ENCODE results near the gene WWOX. TPM values are rescaled to one million over a fixed set of nuclear protein-coding genes. Genes with fewer than 3 reads are reported as not detected.

Gene WWOX
- total and polyA plus RNA-seq, 2 donors (not counting 1 experiment from before 2014, with no cell fraction given), result 10.5 to 42.3 TPM

- Mint-ChIP-seq H3K27me3 (no peaks in the 10 kb centered on the region), H3K4me1 (no peaks in the 10 kb centered on the region), H3K27ac (no peak overlapping the region), H3K9me3 (ENCODE audit: insufficient read depth) (no peaks in the 10 kb centered on the region), H3K4me3 (no peak overlapping the region)
- intact Hi-C loops (cut with micrococcal nuclease), result no loop called here
- Histone ChIP-seq H3K9me3 (ENCODE audit: control extremely low read depth in 1 of 3, control insufficient read depth in 2 of 3, insufficient read depth in 1 of 3, low read length in 2 of 3) (no peaks in the 10 kb centered on the region), H3K36me3 (replicated peaks in 1 of 2; ENCODE audit: control extremely low read depth in 1 of 2, control insufficient read depth in 1 of 2, extremely low read depth in 1 of 2, insufficient read depth in 2 of 2, low read length in 1 of 2) (no peaks in the 10 kb centered on the region), H3K4me3 (ENCODE audit: control extremely low read depth in 1 of 5, extremely low read depth in 1 of 5, insufficient read depth in 1 of 5, low read depth in 2 of 5, low read length in 4 of 5) (no peak overlapping the region), H3K27ac (ENCODE audit: low read length in 2 of 2) (no peak overlapping the region), H3K9ac (ENCODE audit: low read length) (no peak overlapping the region), H3K4me1 (ENCODE audit: control insufficient read depth in 2 of 2, insufficient read depth in 2 of 2, low read length in 2 of 2) (no peaks in the 10 kb centered on the region), H2AFZ (ENCODE audit: insufficient read depth, low read depth, low read length, poor library complexity, severe bottlenecking) (no peak overlapping the region), H3K79me2 (ENCODE audit: control insufficient read depth, insufficient read depth, low read length) (no peaks in the 10 kb centered on the region), H3K4me2 (replicated peaks; ENCODE audit: low read depth, low read length, poor library complexity, severe bottlenecking) (no peak overlapping the region), H4K20me1 (ENCODE audit: control insufficient read depth, insufficient read depth, low read length, poor library complexity, severe bottlenecking) (no peaks in the 10 kb centered on the region), H3K27me3 (replicated peaks in 1 of 4; ENCODE audit: control extremely low read depth in 1 of 4, control insufficient read depth in 3 of 4, insufficient read depth in 4 of 4, low read length in 3 of 4) (no peaks in the 10 kb centered on the region)
- ATAC-seq (ENCODE audit: low read depth) (no peak), DNase-seq (no peak)
- WGBS (ENCODE audit: insufficient coverage), result 92% methylated on average over 2 of the region's 3 CpGs
- no peak for TF ChIP-seq EZH2 (IDR thresholded peaks at IDR 0.05; ENCODE audit: borderline replicate concordance, insufficient read depth, low read depth, low read length, poor library complexity, severe bottlenecking)
- TF ChIP-seq, protein P1, sequence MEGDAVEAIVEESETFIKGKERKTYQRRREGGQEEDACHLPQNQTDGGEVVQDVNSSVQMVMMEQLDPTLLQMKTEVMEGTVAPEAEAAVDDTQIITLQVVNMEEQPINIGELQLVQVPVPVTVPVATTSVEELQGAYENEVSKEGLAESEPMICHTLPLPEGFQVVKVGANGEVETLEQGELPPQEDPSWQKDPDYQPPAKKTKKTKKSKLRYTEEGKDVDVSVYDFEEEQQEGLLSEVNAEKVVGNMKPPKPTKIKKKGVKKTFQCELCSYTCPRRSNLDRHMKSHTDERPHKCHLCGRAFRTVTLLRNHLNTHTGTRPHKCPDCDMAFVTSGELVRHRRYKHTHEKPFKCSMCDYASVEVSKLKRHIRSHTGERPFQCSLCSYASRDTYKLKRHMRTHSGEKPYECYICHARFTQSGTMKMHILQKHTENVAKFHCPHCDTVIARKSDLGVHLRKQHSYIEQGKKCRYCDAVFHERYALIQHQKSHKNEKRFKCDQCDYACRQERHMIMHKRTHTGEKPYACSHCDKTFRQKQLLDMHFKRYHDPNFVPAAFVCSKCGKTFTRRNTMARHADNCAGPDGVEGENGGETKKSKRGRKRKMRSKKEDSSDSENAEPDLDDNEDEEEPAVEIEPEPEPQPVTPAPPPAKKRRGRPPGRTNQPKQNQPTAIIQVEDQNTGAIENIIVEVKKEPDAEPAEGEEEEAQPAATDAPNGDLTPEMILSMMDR (IDR thresholded peaks at IDR 0.05), result no peak
- POLR2A ChIA-PET, result no interaction called here
- CTCF ChIA-PET, result no interaction called here
Measured at GRCh38 chr16:78648517-78648916, 549.1 kb downstream of the WWOX start.

DNA sequence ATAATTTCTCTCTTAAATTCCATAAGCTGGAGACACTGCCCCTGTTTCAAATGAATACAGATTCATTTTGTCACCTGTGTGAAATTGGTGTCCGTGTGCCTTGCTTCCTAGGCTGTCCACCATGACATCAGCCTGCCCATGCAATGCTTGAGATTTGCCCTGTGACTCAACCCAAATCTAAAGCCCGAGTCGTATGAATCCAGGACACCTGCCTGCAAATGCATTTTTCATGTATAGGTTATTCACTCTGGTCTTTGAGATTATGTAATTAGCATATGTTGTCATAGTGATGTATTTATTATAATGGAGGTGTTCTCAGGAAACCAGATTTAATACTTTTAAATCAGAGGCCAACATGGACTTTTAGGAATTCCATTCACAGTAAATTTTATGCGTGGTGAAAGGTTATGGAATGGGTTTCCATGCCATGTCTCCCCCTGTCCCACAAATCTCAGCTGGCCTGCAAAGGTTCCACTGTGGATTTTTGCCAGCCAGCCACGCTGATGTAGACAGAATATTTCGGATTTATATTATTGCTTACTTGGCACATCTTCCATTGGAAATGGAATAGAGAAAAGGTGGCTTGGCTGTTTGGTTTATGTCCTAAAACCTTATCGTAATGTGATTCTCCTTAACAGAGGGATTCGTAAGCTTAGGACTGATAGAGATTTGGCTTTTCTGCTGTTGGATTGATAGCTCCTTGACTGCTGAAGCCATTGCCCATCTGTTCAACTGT is 551.1 kb downstream of the WWOX start:
- H3K4me1 ChIP-seq (ENCODE audit: control insufficient read depth in 2 of 2, insufficient read depth in 2 of 2, low read length in 2 of 2), result no peaks in the 10 kb centered on the region
- H3K4me3 ChIP-seq (ENCODE audit: control extremely low read depth in 1 of 5, extremely low read depth in 1 of 5, insufficient read depth in 1 of 5, low read depth in 2 of 5, low read length in 4 of 5), result no peak overlapping the region
- ChIA-PET CTCF (no interaction called here), POLR2A (no interaction called here)
- no peaks in the 10 kb centered on the region for H3K27me3 ChIP-seq (replicated peaks in 1 of 4; ENCODE audit: control extremely low read depth in 1 of 4, control insufficient read depth in 3 of 4, insufficient read depth in 4 of 4, low read length in 3 of 4)
- no peaks in the 10 kb centered on the region for H3K9me3 ChIP-seq (ENCODE audit: control extremely low read depth in 1 of 3, control insufficient read depth in 2 of 3, insufficient read depth in 1 of 3, low read length in 2 of 3)
- no peak overlapping the region for H3K9ac ChIP-seq (ENCODE audit: low read length)
- Mint-ChIP-seq H3K9me3 (ENCODE audit: insufficient read depth) (no peaks in the 10 kb centered on the region), H3K4me1 (no peaks in the 10 kb centered on the region), H3K27ac (no peak overlapping the region), H3K27me3 (no peaks in the 10 kb centered on the region), H3K4me3 (no peak overlapping the region)
- 100% methylated on average over 3 of the region's 8 CpGs for WGBS (ENCODE audit: insufficient coverage)
- no peaks in the 10 kb centered on the region for H4K20me1 ChIP-seq (ENCODE audit: control insufficient read depth, insufficient read depth, low read length, poor library complexity, severe bottlenecking)
- TF ChIP-seq, protein P1 (IDR thresholded peaks at IDR 0.05), result no peak
- no peak for TF ChIP-seq EZH2 (IDR thresholded peaks at IDR 0.05; ENCODE audit: borderline replicate concordance, insufficient read depth, low read depth, low read length, poor library complexity, severe bottlenecking)
- no peak overlapping the region for H2AFZ ChIP-seq (ENCODE audit: insufficient read depth, low read depth, low read length, poor library complexity, severe bottlenecking)
- DNase-seq, result no peak
- H3K36me3 ChIP-seq (replicated peaks in 1 of 2; ENCODE audit: control extremely low read depth in 1 of 2, control insufficient read depth in 1 of 2, extremely low read depth in 1 of 2, insufficient read depth in 2 of 2, low read length in 1 of 2), result no peaks in the 10 kb centered on the region
- H3K79me2 ChIP-seq (ENCODE audit: control insufficient read depth, insufficient read depth, low read length), result no peaks in the 10 kb centered on the region
- ATAC-seq (ENCODE audit: low read depth), result no peak
- H3K4me2 ChIP-seq (replicated peaks; ENCODE audit: low read depth, low read length, poor library complexity, severe bottlenecking), result no peak overlapping the region
- no peak overlapping the region for H3K27ac ChIP-seq (ENCODE audit: low read length in 2 of 2)
- intact Hi-C loops (cut with micrococcal nuclease), result no loop called here
